Measurements from ENCODE around the gene CSRP1. TPM values are rescaled to one million over a fixed set of nuclear protein-coding genes. Genes with fewer than 3 reads are reported as not detected.
"Not testable (repeated sequence)": the region's sequence is repeated elsewhere in the genome, so short reads cannot be mapped to it uniquely, and the experiment has no call there.

The CSRP1 gene
- 16.8 TPM for total RNA-seq

GRCh38 chr1:201506557-201507359, at the start of gene CSRP1:
Gene CSRP1, minus strand, starts transcription at chr1:201507123. Its CDS starts 10,820 bp downstream, at chr1:201496303.
- DNase-seq = peak; percentile 80

GRCh38 chr1:201555593-201555945, 48.6 kb upstream of the CSRP1 start:
- DNase-seq = no peak

GRCh38 chr1:201554789-201555592, 48.1 kb upstream of the CSRP1 start:
- no peak for DNase-seq

GRCh38 chr1:201554190-201554600, 47.3 kb upstream of the CSRP1 start:
- DNase-seq = no peak

- DNase-seq = no peak
Observed at GRCh38 chr1:201553496-201554189, 46.7 kb upstream of the CSRP1 start.

GRCh38 chr1:201552941-201553351, 46.0 kb upstream of the CSRP1 start:
- DNase-seq = no peak

GRCh38 chr1:201551877-201552731, 45.2 kb upstream of the CSRP1 start:
- peak; percentile 82 for DNase-seq

- DNase-seq = no peak
Observed at GRCh38 chr1:201551096-201551495, 44.2 kb upstream of the CSRP1 start.

- not testable (repeated sequence) for DNase-seq
Observed at GRCh38 chr1:201549522-201549921, 42.6 kb upstream of the CSRP1 start.

- no peak for DNase-seq
Observed at GRCh38 chr1:201545851-201546492, 39.0 kb upstream of the CSRP1 start.

- no peak for DNase-seq
Observed at GRCh38 chr1:201544710-201545109, 37.8 kb upstream of the CSRP1 start.

GRCh38 chr1:201543871-201544642, 37.1 kb upstream of the CSRP1 start:
- no peak for DNase-seq

- no peak for DNase-seq
Observed at GRCh38 chr1:201542309-201543035, 35.5 kb upstream of the CSRP1 start.

- DNase-seq = no peak
Observed at GRCh38 chr1:201540846-201541735, 34.2 kb upstream of the CSRP1 start.

GRCh38 chr1:201539561-201540431, 32.9 kb upstream of the CSRP1 start:
- peak; percentile 77 for DNase-seq

- DNase-seq = peak; percentile 50
Observed at GRCh38 chr1:201538612-201539551, 32.0 kb upstream of the CSRP1 start, which contains the start of gene NAV1. Gene NAV1, plus strand, starts transcription at chr1:201539127. Its CDS starts 83,758 bp downstream, at chr1:201622885.

Data from occipital lobe (tissue), 2 donors.